CD4-positive, alpha-beta T cell treated with Interleukin-15 for 1 hour (primary cell): ENCODE measurements around the gene SCRT2.

Experiments
- DNase-seq: peaks from one replicate; pipeline ENCODE4 v3.0.0-alpha.2; 2020

Gene SCRT2

GRCh38 chr20:623021-623420 is 52.6 kb downstream of the SCRT2 start:
- DNase-seq, result no peak

GRCh38 chr20:622161-622560 is 53.4 kb downstream of the SCRT2 start:
- DNase-seq, result no peak

- no peak for DNase-seq
These were observed 54.4 kb downstream of the SCRT2 start for GRCh38 chr20:621125-621756.

- no peak for DNase-seq
These were observed 55.4 kb downstream of the SCRT2 start for GRCh38 chr20:620246-620645.

- no peak for DNase-seq
These were observed 56.6 kb downstream of the SCRT2 start for GRCh38 chr20:618980-619379.

- no peak for DNase-seq
These were observed 57.5 kb downstream of the SCRT2 start for GRCh38 chr20:617934-618690.

GRCh38 chr20:615514-615913 is 60.1 kb downstream of the SCRT2 start:
- DNase-seq, result no peak

- DNase-seq, result no peak
These were observed 63.8 kb downstream of the SCRT2 start for GRCh38 chr20:611843-612185.
